Smooth muscle cell (in vitro differentiated cells): ENCODE results near the gene STARD7. TPM values are rescaled to one million over a fixed set of nuclear protein-coding genes. Genes with fewer than 3 reads are reported as not detected.

Experiments
- DNase-seq: peaks from one replicate; lab custom pipeline; 2025; ENCODE audit not compliant: unreplicated experiment; lab: John Stamatoyannopoulos, UW
- H2AFZ ChIP-seq: fragments of 200-600 bp; sonication (generic); 2 replicates; pipeline ENCODE4 v1.6.0; 2016; ENCODE audit warnings: antibody characterized with exemption, low read depth, mild to moderate bottlenecking
- H3F3A ChIP-seq: fragments of 200-600 bp; sonication (generic); 2 replicates; pipeline ENCODE4 v1.6.0; 2017; ENCODE audit warnings: antibody characterized with exemption, low read depth
- H3K27ac ChIP-seq: fragments of 200-600 bp; sonication (generic); 2 replicates; pipeline ENCODE4 v1.5.1; 2016; ENCODE audit warnings: low read depth, mild to moderate bottlenecking
- H3K27me3 ChIP-seq: fragments of 200-600 bp; sonication (generic); 2 replicates; pipeline ENCODE4 v1.6.1; 2016; ENCODE audit warnings: low read depth, mild to moderate bottlenecking
- H3K36me3 ChIP-seq: fragments of 200-600 bp; sonication (generic); 2 replicates; pipeline ENCODE4 v1.5.1; 2016; ENCODE audit warnings: low read depth
- H3K4me1 ChIP-seq: fragments of 200-600 bp; sonication (generic); 2 replicates; pipeline ENCODE4 v1.5.1; 2016; ENCODE audit warnings: low read depth
- H3K4me2 ChIP-seq: fragments of 200-600 bp; sonication (generic); 2 replicates; pipeline ENCODE4 v1.6.0; 2016; ENCODE audit warnings: mild to moderate bottlenecking
- H3K4me3 ChIP-seq: fragments of 200-600 bp; sonication (generic); 2 replicates; pipeline ENCODE4 v1.5.1; 2016; ENCODE audit warnings: mild to moderate bottlenecking
- H3K79me2 ChIP-seq: fragments of 200-600 bp; sonication (generic); 2 replicates; pipeline ENCODE4 v1.6.0; 2016; ENCODE audit warnings: low read depth, mild to moderate bottlenecking
- H3K9ac ChIP-seq: fragments of 200-600 bp; sonication (generic); 2 replicates; pipeline ENCODE4 v1.6.0; 2016; ENCODE audit warnings: low read depth
- H3K9me3 ChIP-seq: fragments of 200-600 bp; sonication (generic); replicated peaks from 2 replicates; pipeline ENCODE4 v1.5.1; 2016; ENCODE audit warnings: low read depth
- H4K20me1 ChIP-seq: fragments of 200-600 bp; sonication (generic); 2 replicates; pipeline ENCODE4 v1.6.0; 2016; ENCODE audit warnings: low read depth
- WGBS: methylation state at CpG from one replicate; pipeline ENCODE4 v1.1.7; 2016; ENCODE audit warnings: low lambda C conversion rate; 5-methylcytosine and 5-hydroxymethylcytosine counted together
- polyA plus RNA-seq: library from polyadenylated mRNA; unstranded; fragments of >200 nt; fragmentation: Nextera tagmentation; extraction: Ambion mirVana; gene quantifications from 2 replicates; pipeline ENCODE4 v1.2.1, GENCODE V29; 2016
- total RNA-seq: library from RNA; depleted of rRNA; stranded (reverse); fragments of >200 nt; gene quantifications from 2 replicates; pipeline ENCODE4 v1.2.3, GENCODE V29; 2014
- TF ChIP-seq, protein P1 (sequence below): fragments of 200-600 bp; sonication (generic); IDR thresholded peaks from 2 replicates; pipeline ENCODE4 v1.5.1; 2017; ENCODE audit warnings: borderline replicate concordance, mild to moderate bottlenecking, antibody characterized with exemption; ENCODE audit not compliant: insufficient read depth, poor library complexity, severe bottlenecking

Gene STARD7
- total and polyA plus RNA-seq, 2 experiments from 2014 or later = 62.3 to 64.4 TPM

DNA sequence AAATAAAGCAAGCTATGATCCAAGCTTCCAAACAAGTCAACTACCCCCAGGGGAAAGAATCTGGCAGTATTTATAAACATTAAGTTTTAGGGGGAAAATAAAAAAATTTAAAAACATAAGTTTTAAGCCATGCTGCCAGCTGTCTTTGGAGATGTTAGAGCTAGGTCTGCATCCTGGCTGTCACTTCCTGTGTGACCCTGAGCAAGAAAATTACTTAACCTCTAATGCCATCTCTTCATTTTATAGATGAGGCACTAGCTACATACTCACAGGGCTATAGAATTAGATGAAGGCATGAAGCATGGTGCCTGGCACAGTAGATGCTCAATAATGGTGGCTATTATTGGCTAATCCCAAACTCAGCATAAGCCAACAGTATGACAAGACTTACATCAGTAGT lies 28.1 kb downstream of the STARD7 start:
- Histone ChIP-seq H3K79me2 (no peaks in the 10 kb centered on the region), H3F3A (no peaks in the 10 kb centered on the region), H2AFZ (no peak overlapping the region), H3K4me2 (no peak overlapping the region), H3K9ac (no peak overlapping the region), H3K4me3 (no peak overlapping the region), H3K27me3 (no peaks in the 10 kb centered on the region), H3K27ac (no peak overlapping the region), H3K36me3 (no peaks in the 10 kb centered on the region), H3K9me3 (no peaks in the 10 kb centered on the region), H4K20me1 (no peaks in the 10 kb centered on the region), H3K4me1 (no peaks in the 10 kb centered on the region)
- TF ChIP-seq, protein P1, sequence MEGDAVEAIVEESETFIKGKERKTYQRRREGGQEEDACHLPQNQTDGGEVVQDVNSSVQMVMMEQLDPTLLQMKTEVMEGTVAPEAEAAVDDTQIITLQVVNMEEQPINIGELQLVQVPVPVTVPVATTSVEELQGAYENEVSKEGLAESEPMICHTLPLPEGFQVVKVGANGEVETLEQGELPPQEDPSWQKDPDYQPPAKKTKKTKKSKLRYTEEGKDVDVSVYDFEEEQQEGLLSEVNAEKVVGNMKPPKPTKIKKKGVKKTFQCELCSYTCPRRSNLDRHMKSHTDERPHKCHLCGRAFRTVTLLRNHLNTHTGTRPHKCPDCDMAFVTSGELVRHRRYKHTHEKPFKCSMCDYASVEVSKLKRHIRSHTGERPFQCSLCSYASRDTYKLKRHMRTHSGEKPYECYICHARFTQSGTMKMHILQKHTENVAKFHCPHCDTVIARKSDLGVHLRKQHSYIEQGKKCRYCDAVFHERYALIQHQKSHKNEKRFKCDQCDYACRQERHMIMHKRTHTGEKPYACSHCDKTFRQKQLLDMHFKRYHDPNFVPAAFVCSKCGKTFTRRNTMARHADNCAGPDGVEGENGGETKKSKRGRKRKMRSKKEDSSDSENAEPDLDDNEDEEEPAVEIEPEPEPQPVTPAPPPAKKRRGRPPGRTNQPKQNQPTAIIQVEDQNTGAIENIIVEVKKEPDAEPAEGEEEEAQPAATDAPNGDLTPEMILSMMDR = no peak
- DNase-seq = no peak

DNA sequence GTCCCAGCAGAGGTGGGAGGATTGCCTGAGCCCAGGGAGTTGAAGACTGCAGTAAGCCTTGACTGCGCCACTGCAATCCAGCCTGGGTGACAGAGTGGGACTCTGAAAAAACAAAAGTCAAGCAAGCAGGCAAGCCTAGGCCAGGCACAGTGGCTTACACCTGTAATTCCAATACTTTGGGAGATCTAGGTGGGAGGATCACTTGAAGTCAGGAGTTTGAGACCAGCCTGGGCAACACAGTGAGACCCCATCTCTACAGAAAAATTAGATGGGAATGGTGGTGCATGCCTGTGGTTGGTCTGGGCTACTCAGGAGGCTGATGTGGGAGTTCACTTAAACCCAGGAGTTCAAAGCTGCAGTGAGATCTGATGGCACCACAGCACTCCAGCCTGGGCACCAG lies 28.6 kb downstream of the STARD7 start:
- Histone ChIP-seq H3K79me2 (no peaks in the 10 kb centered on the region), H4K20me1 (no peaks in the 10 kb centered on the region), H3K36me3 (no peaks in the 10 kb centered on the region), H3K9me3 (no peaks in the 10 kb centered on the region), H3K4me1 (no peaks in the 10 kb centered on the region), H2AFZ (no peak overlapping the region), H3K27me3 (no peaks in the 10 kb centered on the region), H3K4me2 (no peak overlapping the region), H3K27ac (no peak overlapping the region), H3F3A (no peaks in the 10 kb centered on the region), H3K4me3 (no peak overlapping the region), H3K9ac (no peak overlapping the region)
- WGBS = 100% methylated on average over 1 of the region's 1 CpG
- TF ChIP-seq, protein P1 = no peak
- no peak for DNase-seq

DNA sequence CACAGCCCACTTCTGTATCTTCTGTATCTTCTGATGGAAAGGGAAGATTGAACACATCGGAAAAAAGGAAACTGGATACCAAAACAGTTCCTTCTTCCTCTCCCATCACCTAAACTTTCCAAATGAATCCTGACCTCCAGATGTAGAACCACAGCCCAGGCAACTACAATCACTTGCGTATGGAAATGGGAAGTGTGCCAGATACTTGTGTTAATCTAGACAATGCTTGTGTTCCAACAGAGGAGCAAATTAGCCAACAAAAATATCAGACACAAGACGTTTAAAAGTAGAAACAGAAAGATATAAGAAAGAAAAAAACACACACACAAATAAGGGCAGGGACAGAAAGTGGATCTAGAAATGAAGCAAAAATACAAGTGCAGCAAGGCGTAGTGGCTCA lies 32.0 kb downstream of the STARD7 start:
- no peaks in the 10 kb centered on the region for H3K36me3 ChIP-seq
- no peak overlapping the region for H3K9ac ChIP-seq
- H3K27ac ChIP-seq = no peak overlapping the region
- no peaks in the 10 kb centered on the region for H3K79me2 ChIP-seq
- TF ChIP-seq, protein P1 = no peak
- no peaks in the 10 kb centered on the region for H3K27me3 ChIP-seq
- H3F3A ChIP-seq = no peaks in the 10 kb centered on the region
- no peak overlapping the region for H3K4me3 ChIP-seq
- DNase-seq = no peak
- no peaks in the 10 kb centered on the region for H3K4me1 ChIP-seq
- no peaks in the 10 kb centered on the region for H3K9me3 ChIP-seq
- H2AFZ ChIP-seq = no peak overlapping the region
- no peaks in the 10 kb centered on the region for H4K20me1 ChIP-seq
- H3K4me2 ChIP-seq = no peak overlapping the region
- WGBS = 88% methylated on average over 4 of the region's 4 CpGs

DNA sequence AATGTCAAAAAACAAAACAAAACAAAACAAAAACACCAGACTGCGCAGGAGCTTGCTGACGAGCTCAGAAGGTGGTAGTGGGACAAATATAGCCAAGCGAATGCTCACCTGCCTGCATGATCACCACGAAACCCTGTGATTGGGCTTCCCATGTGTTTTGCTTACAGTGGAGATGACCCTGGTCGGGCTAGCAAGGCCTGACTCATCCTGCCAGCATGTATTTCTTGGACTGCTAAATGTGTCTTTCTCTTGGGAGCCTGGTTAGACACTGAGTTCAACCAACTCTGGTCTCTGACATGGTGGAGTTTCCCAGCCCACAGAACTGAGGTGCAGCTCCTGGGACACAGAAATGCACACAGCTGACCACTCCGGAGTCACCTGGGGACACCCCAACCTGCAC lies 32.7 kb downstream of the STARD7 start:
- H3K79me2 ChIP-seq = no peaks in the 10 kb centered on the region
- H3K4me1 ChIP-seq = no peaks in the 10 kb centered on the region
- H3K27ac ChIP-seq = no peak overlapping the region
- H3K36me3 ChIP-seq = no peaks in the 10 kb centered on the region
- no peaks in the 10 kb centered on the region for H4K20me1 ChIP-seq
- no peaks in the 10 kb centered on the region for H3F3A ChIP-seq
- no peaks in the 10 kb centered on the region for H3K9me3 ChIP-seq
- WGBS = 82% methylated on average over 6 of the region's 6 CpGs
- H3K4me2 ChIP-seq = no peak overlapping the region
- TF ChIP-seq, protein P1 = no peak
- DNase-seq = no peak
- H3K27me3 ChIP-seq = no peaks in the 10 kb centered on the region
- H2AFZ ChIP-seq = no peak overlapping the region
- no peak overlapping the region for H3K4me3 ChIP-seq
- H3K9ac ChIP-seq = no peak overlapping the region
